GM19193 (cell line): ENCODE measurements around the gene WTIP.

ENCODE experiments used
- POLR2A ChIP-seq: IDR thresholded peaks from 4 replicates; pipeline ENCODE4 v1.6.1; 2011; ENCODE audit not compliant: insufficient read depth, insufficient read length; ENCODE audit errors: extremely low read depth

The WTIP gene

DNA sequence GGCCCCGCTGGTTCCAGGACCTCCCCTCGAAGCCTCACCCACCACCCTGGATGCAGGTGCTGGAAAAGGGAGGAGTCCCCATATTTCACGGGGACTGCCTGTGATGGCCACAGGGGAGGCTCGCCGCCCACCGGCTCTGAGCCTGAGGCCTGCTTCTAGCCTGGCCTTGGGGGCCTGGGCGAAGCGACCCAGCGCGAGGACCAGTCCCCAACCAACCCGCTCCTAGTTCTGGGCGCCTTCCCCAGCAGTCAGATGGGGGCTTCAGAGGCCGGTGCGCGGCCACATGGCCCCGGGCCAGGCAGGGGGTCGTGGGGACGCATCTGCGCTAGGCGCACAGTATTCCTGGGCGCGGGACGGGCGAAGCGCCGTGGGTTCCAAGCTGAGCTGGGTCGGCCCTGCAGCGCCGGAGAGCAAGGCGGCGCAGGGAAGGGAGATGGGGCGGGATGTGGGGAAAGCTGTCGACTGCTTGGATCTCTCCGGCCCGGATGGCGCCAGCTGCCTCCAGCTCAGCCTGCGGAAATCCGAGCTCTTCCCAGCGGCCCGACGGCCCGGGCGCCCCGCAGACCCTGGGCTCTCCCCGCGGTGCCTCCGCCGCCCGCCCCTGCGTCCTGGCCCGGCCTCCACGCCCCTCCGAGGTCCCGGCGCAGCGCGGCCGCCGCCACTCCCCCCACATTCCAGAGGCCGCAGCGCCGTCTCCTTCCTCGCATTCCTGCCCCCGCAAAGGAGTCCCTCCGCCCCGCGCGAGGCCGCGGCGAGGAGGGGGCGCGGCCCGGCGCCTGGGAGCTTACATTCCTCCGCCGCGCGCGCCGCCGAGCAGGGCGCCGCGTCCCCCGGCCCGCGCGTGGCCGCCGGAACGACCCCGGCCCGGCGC, at the start of gene WTIP:
Gene WTIP (plus strand): TSS at position 788 of the 871 bp plus-strand sequence. CDS start 217 bp downstream, outside the sequence.
- TF ChIP-seq POLR2A, result no peak

- TF ChIP-seq POLR2A, result no peak
Observed at GRCh38 chr19:34432797-34433196, 48.8 kb upstream of the WTIP start.

GRCh38 chr19:34436716-34437115, 44.8 kb upstream of the WTIP start:
- TF ChIP-seq POLR2A, result no peak

DNA sequence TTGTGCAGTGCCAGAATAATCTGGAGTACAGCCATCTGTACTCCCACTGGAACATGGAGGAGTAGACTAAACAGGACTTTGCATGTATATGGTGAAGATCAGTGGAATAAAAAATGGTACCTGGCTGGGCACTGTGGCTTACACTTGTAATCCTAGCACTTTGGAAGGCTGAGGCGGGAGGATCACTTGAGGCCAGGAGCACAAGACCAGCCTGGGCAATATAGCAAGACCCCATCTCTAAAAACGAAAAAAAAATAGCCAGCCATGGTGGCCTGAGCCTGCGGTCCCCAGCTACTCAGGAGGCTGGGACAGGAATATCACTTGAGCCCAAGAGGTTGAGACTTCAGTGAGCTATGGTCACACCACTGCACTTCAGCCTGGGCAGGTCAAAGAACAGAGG, 33.4 kb upstream of the WTIP start:
- TF ChIP-seq POLR2A, result no peak

GRCh38 chr19:34452723-34453122, 28.8 kb upstream of the WTIP start:
- TF ChIP-seq POLR2A, result no peak

- TF ChIP-seq POLR2A, result no peak
Observed at GRCh38 chr19:34454091-34454490, 27.5 kb upstream of the WTIP start.

GRCh38 chr19:34454685-34455084, 26.9 kb upstream of the WTIP start:
- TF ChIP-seq POLR2A, result no peak

DNA sequence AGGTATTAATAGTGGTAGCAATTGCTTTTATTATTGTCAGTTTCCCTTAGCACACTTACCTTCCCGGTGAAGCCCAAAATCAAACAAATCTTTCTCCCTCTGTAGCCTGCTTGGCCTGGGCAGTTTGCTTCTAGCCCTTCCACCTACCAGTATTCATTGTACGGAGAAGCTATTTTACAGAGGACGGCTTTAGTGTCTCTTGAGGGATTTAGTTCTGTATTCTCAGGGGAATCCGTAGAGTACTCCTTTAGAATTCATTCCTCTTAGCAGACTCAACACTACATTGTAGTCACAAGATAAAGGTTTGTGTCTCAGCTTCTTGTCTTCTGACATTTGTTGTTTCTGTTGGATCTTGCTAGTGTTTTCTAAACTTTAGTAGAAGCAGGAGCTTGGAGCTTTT, 24.1 kb upstream of the WTIP start:
- no peak for TF ChIP-seq POLR2A

DNA sequence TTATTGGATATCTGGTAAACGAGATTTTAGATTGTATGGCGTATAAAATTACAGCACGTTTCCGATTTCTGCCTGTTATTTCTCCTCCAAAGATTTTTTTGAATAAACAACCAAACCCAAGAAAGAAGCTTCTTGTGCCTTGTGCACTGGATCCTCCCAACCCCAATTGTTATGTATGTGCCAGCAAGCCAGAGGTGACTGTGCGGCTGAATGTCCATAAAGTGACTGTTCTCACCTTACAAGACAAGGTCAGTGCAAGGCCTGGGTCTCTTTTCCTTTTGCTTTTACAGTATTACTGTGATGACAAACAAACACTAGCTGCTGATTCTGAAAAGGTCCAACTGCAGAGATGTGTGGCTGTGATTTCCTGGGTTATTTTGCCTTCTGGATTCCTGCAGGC, 22.9 kb upstream of the WTIP start:
- TF ChIP-seq POLR2A, result no peak

DNA sequence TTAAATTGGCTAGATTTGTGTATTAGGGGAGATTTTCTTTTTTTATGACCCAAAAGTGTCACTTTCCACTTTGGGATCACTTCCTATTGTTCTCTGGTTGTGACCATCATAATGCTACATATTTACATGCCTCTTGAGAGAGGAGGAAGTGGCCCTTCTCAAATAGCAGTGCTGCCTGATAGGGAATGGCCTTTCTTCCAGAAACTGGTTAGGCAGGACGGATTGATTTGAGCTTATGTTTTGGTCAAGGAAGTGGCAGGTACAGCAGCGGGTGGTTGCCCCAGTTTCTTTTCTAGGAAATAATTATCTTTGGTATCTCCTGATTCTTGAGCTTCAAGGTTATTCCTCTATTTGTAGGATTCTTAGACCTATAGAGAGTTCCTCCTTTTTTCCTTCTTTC, 21.9 kb upstream of the WTIP start:
- no peak for TF ChIP-seq POLR2A

- no peak for TF ChIP-seq POLR2A
Observed at GRCh38 chr19:34461375-34462100, 20.0 kb upstream of the WTIP start.

DNA sequence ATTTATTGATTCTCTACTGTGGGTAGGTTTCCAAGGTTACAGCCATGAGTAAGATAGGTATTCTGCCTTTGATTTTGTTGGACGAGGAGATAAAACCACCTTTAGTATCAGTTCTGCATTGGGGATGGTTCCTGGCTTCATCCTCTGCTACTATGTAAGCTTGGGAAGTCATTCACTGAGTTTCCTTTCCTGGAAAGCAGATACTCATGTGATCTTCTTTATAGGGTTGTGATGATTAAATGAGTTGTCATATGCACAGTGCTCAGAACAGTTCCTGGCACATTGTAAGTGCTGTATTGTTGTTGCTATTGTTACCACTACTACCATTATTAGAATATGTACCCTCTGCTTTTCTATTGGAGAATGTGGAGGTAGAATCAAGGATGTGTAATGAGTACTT, 13.1 kb upstream of the WTIP start:
- no peak for TF ChIP-seq POLR2A

DNA sequence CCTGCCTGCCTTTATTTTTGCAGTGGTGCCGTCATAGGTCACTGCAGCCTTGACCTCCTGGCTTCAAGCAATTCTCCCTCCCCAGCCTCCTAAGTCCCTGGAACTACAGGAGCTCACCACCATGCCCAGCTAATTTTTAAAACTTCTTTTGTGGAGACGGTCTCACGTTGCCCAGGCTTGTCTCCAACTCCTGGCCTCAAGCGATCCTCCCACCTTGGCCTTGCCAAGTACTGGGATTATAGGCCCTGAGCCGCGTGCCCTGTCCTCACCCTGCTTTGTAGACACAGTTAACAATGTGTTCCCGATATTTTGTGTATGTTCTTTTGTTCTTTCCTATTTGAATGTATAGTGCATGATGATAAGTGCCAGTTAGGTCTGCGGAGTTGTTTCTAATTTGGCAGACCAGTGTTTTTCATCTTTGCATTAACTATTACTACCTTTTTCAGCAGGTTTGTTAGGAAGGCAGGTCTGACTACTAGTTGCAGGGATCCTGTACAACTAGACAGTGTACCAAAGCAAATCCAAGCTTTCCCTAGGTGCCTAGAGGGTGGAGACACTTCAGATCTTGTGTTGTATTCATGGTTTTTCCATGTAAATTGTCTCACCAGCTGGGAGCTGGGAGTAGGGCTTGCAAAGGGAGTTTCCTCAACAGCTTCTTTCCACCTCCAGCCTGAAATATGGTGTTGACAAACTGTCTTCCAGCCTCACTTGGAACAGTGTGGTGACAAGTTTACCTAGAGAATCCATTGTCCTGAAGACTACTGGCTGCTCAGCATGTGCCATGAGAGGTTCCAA, 9.5 kb upstream of the WTIP start:
- no peak for TF ChIP-seq POLR2A

DNA sequence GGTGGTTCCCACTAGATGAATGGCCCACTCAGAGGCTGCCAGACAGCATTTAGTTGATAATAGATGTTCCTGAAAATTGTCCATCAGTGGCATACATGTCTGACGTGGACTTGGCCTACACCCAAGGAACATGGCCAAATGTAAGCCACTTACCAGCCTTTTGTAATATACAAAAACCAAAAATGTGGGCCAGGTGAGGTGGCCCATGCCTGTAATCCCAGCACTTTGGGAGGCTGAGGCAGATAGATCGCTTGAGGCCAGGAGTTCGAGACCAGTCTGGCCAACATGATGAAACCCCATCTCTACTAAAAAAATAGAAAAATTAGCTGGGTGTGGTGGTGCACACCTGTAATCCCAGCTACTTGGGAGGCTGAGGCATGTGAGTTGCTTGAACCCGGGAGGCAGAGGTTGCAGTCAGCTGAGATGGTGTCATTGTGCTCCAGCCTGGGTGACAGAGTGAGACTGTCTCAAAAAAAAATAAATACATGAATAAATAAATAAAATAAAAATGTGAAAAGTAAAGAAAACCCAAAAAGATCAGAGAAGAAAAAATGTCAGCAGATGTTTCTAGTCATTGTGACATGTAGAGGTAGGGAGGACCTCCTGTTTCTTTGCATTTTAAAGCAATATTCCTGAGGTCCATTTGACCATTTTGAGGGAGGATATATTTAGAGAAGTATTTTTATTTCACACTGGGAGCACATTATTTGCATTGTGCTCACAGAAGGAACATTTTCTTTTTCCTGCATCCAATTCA, 7.1 kb upstream of the WTIP start:
- TF ChIP-seq POLR2A, result no peak

GRCh38 chr19:34475026-34475974, 6.3 kb upstream of the WTIP start:
- no peak for TF ChIP-seq POLR2A
